ENCODE results near the gene EGF.

DNA sequence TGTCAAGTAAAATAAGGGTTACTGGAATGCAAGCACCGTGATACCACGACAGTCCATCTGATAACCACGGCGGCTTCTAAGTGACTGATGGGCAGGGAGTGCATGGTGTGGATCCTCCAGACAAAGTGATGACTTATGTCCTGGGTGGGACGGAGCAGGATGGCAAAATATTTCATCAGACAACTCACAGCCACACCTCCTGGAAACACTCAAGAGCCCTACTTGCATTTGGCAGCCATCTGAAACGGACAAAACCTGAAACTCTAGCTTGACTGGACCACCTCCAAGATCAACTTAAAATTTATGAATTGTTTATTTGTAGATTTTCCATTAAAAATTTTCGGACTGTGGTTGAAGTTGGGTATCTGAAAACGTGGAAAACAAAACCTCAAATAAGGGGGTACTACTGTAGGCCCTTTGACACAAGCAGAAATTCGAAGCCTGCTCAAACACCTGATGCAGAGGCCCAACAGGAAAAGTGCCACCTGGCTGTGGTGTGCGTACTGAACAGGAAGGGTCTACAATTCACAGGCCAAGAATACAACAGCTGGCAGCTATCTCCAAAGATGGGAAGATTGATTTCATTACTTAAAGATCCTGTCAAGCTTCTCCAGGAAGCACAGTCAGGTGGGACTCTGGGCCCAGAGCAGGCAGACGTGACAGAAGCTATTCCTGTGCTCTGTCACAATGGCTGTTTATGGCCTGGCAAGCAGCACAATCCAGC is 38.7 kb upstream of the EGF start:
- TF ChIP-seq, protein P1, sequence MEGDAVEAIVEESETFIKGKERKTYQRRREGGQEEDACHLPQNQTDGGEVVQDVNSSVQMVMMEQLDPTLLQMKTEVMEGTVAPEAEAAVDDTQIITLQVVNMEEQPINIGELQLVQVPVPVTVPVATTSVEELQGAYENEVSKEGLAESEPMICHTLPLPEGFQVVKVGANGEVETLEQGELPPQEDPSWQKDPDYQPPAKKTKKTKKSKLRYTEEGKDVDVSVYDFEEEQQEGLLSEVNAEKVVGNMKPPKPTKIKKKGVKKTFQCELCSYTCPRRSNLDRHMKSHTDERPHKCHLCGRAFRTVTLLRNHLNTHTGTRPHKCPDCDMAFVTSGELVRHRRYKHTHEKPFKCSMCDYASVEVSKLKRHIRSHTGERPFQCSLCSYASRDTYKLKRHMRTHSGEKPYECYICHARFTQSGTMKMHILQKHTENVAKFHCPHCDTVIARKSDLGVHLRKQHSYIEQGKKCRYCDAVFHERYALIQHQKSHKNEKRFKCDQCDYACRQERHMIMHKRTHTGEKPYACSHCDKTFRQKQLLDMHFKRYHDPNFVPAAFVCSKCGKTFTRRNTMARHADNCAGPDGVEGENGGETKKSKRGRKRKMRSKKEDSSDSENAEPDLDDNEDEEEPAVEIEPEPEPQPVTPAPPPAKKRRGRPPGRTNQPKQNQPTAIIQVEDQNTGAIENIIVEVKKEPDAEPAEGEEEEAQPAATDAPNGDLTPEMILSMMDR (IDR thresholded peaks at IDR 0.05; ENCODE audit: insufficient read depth, low read length, poor library complexity, severe bottlenecking): no peak
- no peak for TF ChIP-seq EZH2phosphoT487 (conservative IDR thresholded peaks at IDR 0.05; ENCODE audit: low read length)

Measured in SU-DHL-6 (cell line).